ENCODE data around the gene KIFC3.
"Not testable (repeated sequence)": the region's sequence is repeated elsewhere in the genome, so short reads cannot be mapped to it uniquely, and the experiment has no call there.

KIFC3 gene

GRCh38 chr16:57824888-57825287 lies 22.6 kb upstream of the KIFC3 start:
- DNase-seq (ENCODE audit: low read depth in 2 of 2): no peak

- no peak for DNase-seq (ENCODE audit: low read depth in 2 of 2)
Observed at GRCh38 chr16:57823836-57824235, 21.5 kb upstream of the KIFC3 start.

DNA sequence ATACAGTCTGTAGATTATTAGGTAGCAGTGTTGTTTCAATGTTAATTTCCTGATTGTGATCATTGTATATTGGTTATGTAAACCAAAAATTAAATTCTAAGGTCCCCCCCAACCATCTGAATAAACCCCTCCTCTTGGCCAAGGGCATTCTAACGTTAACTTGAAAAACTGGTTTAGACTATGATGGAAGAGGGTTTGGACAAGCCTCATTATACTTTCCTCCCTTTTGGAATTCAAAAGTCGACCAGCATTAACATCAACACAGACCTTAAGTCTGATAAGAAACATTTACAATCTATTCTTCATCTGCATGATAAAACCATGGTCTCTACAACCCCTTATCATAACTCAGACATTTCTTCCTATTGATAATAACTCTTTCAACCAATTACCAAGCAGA lies 20.6 kb upstream of the KIFC3 start:
- DNase-seq (ENCODE audit: low read depth in 2 of 2): no peak

DNA sequence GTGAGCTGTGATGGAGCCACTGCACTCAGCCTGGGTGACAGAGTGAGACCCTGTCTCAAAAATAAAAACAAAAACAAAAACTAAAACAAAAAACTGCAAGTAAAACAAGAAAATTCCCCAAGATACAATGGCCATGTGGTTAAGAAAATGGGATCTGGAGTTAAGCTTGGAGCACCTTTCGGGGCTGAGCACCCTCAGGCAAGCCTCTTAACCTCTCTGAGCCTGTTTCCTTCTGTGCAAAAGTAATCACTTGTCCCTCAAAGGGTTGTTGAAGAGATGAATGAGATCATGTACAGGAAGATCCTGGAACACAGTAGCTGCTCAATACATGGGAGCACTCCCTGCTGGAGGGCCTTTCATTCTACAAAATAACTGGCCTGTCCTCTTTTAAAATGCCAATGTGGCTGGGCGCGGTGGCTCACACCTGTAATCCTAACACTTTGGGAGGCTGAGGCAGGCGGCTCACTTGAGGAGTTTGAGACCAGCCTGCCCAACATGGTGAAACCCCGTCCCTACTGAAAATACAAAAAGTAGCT lies 19.8 kb upstream of the KIFC3 start:
- no peak for DNase-seq (ENCODE audit: low read depth in 2 of 2)

DNA sequence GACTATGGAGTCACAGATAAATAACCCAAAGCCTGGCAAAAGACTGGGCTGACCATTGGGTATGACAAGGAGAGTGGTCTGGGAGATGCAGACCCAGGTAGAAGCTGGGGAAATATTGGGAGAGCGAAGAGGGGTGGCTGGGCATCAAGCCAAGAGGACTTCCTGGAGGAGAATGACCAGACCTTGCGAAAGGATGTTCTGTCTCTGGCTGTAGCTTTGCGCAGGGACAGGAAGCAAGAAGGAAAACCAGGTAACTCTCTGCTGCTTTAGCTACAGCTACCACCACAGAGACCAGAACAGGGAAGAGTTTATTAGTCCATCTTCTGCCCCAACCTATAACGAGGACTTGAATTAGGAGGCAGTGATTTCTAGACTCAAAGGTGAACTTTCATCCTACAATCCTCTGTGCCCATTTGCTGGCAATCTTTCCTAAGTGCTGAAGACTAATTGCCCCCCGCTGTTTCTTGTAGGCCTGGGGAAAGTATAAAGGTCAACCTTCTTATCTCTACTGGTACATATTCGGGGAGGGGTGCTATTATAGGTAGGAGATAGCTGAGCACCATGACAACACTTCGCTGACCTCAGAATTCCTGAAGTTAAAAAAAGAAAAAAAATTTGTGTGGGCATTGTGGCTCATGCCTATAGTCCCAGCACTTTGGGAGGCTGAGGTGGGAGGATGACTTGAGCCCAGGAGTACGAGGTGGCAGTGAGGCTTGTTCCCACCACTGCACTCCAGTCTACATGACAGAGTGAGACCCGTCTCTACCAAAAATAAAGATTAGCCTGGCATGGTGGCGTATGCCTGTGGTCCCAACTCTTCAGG lies 19.1 kb upstream of the KIFC3 start:
- no peak for DNase-seq (ENCODE audit: low read depth in 2 of 2)

DNA sequence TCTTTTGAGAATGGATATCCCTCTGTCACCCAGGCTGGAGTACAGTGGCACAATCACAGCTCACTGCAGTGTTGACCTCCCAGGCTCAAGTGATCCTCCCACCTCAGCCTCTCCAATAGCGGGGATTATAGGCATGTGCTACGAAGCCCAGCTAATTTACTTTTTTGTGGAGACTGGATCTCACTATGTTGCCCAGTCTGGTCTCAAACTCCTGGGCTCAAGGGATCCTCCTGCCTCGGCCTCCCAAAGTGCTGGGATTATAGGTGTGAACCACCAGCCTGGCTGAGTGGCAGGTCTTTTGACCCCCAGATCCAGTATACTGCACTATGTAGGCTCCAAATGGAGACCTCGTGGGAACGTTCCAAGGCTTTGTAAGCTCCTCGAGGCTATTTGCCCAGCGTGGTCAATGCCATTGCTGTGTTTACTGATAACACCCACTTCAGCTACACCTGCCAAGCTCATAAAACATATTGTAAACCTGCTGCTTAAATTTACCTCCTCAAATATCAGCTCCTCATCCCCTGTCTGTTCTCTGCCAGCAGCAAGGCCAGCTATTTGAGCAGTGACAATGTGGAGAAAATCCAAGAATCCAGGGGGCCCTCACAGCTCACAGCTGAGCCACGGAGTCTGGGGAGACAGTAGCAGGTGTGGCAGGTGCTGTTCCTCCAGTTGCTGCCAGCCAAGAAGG lies 16.2 kb upstream of the KIFC3 start:
- DNase-seq (ENCODE audit: low read depth in 2 of 2): no peak

DNA sequence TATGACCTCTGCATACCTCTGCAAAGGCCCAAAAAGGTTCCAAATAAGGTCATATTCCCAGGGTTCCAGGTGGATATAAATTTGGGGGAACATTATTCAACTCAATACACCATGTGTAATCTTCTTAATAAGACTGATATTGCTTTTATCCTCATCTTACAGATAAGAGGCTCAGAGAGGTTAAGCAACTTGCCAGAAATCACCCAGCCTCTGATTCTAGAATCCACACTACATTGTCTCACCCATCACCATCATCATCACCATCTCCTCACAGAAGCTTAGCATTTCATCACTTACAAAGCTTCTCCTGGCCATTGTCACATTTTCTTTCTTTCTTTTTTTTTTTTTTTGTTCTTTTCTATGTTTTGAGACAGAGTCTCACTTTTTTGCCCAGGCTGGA lies 15.4 kb upstream of the KIFC3 start:
- DNase-seq (ENCODE audit: low read depth in 2 of 2): no peak

DNA sequence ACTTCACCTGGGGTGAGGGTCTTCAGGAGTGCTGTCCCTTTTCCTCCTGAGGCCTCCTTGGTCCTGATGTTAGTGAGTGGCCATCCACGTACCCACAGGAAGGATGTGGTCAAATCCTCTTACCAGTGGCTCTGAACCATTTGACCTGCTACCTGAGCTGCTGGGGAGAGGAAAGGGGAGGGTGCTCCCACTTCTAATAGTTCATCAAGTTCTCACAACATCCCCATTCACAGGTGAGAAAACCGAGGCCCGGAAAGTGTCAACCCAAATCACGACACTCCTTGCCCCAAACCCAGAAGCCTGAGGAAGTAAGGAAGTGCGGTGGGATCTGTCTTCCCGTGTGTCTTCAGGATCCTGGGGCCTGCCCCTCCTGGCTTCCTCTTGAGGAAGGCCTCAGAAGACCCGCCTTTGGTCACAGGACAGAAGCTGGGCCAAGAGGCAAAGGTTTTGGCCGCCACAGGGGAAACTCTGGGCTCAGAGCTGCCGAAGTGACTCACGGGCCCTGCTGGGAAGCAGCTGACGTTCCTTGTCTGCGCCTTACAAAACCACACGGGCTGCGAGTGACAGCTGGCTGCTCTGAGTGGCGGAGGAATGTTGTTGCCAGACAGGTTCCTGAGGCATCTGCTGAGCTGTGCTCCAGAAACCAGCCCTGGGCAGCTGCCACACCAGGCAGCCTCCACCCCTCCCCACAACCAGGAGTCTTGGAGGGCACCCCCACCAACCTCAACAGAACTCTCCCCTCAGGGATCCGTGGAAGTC lies 13.9 kb upstream of the KIFC3 start:
- peak in 1 of 2 donors; percentile 26 for DNase-seq (ENCODE audit: low read depth in 2 of 2)

- DNase-seq (ENCODE audit: low read depth in 2 of 2): no peak
Observed at GRCh38 chr16:57814896-57815295, 12.6 kb upstream of the KIFC3 start.

DNA sequence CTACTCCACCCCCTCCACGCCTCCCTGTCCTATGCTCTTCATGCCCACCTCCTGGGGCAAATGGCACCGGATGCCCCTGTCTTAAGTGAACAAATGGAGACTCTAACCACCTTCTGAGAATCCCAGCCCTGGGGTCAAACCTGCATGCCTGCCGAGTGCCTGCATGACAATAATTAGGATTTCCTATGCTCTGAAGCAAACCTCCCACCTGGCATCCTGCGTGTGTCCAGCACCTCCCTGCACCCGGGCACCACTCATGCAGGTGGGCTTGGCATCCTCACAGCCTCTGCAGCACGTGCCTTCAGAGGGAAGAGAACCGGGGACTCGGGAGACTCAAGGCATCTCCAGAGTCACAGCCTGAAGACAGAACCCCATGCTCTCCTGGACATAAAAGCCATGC lies 11.2 kb upstream of the KIFC3 start:
- DNase-seq (ENCODE audit: low read depth in 2 of 2): no peak

- not testable (repeated sequence) for DNase-seq (ENCODE audit: low read depth in 2 of 2)
Observed at GRCh38 chr16:57811340-57811739, 9.0 kb upstream of the KIFC3 start.

GRCh38 chr16:57810197-57811031 lies 8.1 kb upstream of the KIFC3 start:
- DNase-seq (ENCODE audit: low read depth in 2 of 2): peak; percentile 46 to 57

DNA sequence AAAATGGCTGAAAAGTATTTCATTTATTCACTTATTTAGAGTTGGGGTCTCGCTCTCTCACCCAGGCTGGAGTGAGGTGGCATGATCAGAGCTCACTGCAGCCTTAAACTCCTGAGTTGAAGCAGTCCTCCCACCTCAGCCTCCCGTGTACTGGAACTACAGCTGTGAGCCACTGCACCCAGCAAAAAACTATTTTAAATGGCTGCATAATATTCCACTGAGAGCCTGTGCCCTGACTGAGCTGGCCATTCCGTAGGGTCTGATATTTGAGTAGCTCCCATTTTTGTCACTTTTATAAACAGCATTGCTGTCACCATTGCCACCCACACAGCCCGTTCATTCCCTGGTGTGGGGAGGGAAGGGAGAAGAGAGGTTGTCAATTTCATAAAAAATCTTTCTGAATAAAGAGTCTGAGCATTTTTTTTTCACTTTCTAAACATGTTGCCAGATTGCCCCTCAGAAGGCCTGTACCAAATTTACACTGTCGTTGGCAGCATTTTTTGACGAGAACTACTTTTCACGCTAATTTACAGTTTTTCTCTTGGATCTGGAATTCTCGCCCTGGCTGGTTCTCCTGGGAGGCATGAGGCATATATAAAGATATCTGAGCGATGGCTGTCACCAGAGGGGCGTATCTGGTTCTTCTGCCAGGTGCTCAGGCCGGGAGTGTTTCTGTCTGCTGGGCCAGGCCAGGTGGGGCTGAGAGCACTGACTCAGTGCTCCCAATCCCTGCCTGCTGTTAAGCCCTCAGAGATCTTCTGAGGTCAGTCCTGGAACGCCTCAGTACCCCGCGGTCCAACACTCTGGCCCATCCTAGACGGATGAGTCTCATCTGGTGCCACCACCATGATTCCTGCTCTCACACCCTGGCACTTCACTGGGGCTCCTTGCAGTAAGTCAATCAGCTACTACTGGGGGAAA lies 7.2 kb upstream of the KIFC3 start:
- DNase-seq (ENCODE audit: low read depth in 2 of 2): no peak

DNA sequence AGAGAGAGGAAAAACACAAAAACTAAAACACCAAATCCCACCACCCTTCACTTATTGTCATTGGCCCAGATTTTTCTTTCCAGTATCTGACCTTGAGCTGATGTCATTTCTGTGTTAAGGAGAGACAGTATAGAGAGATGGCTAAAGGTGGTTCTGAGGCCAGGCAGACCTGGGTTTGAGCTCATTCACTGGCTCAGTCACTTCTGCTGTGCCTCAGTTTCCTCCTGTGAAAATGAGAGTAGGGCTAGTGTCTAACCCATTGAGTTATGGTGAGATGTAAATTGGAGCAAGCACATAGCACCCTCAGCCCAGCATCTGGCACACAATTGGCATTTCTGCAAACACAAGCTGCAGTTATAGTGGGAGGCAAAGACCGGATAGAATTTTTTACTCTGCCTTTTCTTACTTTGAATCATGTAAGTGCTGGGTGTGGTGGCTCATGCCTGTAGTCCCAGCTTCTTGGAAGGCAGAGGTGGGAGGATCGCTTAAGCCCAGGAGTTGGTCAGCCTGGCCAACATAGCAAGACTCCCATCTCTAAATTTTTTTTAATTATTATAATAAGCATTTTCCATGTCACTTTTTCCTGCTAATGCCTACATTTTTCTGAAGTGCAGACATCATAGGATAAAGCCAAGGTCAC lies 6.4 kb upstream of the KIFC3 start:
- DNase-seq (ENCODE audit: low read depth in 2 of 2): no peak

DNA sequence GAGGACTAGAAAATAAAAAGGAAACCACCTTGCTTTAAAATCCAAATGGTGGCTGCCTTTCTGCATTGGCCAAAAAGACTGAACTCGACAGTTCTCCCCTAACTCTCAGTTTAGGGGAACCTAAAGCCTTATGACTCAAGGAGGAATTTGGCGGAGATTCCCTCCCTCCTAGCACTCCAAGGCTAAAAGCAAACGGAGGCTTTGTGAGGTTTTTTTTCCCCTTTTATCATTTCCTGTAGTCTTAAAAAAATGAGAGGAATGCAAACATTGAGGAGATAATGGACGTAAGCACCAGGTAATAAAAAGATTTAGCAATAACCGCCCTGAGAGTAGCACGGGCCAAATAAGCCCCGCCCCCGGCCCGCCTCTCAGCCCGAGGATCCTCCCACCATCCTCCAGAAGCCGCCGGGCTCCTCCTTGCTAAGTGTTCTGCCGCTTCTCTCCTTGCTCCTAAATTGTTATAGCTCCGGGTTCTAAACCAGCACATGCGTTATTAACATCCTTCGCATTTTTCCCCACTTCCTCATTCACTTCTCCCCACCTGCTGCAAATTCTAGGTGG lies 5.8 kb upstream of the KIFC3 start:
- DNase-seq (ENCODE audit: low read depth in 2 of 2): peak; percentile 54 to 59

DNA sequence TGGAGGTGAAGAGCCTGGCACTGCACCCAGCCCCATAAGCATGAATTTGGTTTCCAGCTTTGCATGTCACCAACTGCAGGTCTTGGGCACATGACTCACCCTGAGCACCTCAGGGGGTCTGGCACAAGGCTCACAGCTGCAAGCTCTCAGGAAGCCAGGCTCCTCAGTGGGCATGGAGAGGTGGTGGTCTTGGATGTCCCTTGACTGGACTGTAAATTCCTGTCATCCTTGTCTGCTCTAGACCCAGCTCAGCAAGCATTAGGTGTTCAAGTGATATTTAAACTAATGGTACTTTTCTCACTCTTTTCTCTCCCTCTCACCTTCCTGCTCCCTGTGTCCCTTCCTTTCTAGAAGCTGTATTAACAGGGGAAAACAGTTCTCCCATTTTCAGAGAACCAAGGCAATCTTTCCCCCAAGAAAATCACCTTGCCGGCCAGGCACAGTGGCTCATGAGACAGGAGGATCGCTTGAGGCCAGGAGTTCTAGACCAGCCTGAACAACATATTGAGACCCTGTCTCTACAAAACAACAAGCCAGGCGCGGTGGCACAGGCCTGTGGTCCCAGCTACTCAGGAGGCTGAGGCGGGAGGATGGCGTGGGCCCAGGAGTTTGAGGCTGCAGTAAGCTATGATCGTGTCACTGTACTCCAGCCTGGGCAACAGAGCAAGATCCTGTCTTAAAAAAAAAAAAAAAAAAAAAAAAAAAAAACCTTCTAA lies 5.1 kb upstream of the KIFC3 start:
- DNase-seq (ENCODE audit: low read depth in 2 of 2): no peak

- no peak for DNase-seq (ENCODE audit: low read depth in 2 of 2)
Observed at GRCh38 chr16:57805176-57805575, 2.9 kb upstream of the KIFC3 start.

- no peak for DNase-seq (ENCODE audit: low read depth in 2 of 2)
Observed at GRCh38 chr16:57804111-57804837, 2.0 kb upstream of the KIFC3 start.
